HepG2 (cell line): Measurements from ENCODE around the gene ADGRV1. TPM values are rescaled to one million over a fixed set of nuclear protein-coding genes. Genes with fewer than 3 reads are reported as not detected.

Source experiments
- ATAC-seq: fragments of 200-7000 bp; cut with Tn5 transposase; 3 replicates; pipeline ENCODE4 v1.9.1; 2020; ENCODE audit warnings: mild to moderate bottlenecking, moderate library complexity
- BruUV-seq: library from RNA; stranded (reverse); fragments of 400-500 nt; replicated peaks from 2 replicates; lab custom pipeline; 2021; lab: Mats Ljungman, UMichigan
- CTCF ChIA-PET: fragments of 300-600 bp; formaldehyde crosslinking; extraction: SDS; loops from one replicate; lab custom pipeline; 2021; ENCODE audit warnings: low total read pairs, inconsistent platforms, low intra/inter-chr PET ratio; lab: Yijun Ruan, JAX
- POLR2A ChIA-PET: fragments of 350-600 bp; sonication (Branson Sonifier 250); formaldehyde crosslinking; loops from one replicate; lab custom pipeline; 2020; ENCODE audit warnings: antibody characterized with exemption, inconsistent platforms; lab: Yijun Ruan, JAX
- DNase-seq: peaks from one replicate; pipeline ENCODE4 v3.0.0-alpha.2; 2015; ENCODE audit warnings: low spot score
- FAIRE-seq: peaks from 3 replicates; lab custom pipeline; 2011; peaks lifted over from hg19 to GRCh38; lab: Jason Lieb, UNC
- H2AFZ ChIP-seq: one replicate; pipeline ENCODE4 v1.6.1; 2011; ENCODE audit warnings: low read length, inconsistent platforms
- H3K27ac ChIP-seq: fragments of 300-600 bp; 3 replicates; pipeline ENCODE4 v1.8.0; 2011; ENCODE audit warnings: mixed run types, mild to moderate bottlenecking, mixed read lengths, low read length, inconsistent platforms; ENCODE audit not compliant: insufficient read depth; ENCODE audit errors: extremely low read length
- H3K27me3 ChIP-seq, 2 experiments: fragments of 200-600 bp in 1 of 2; 2 replicates in 1 of 2; 3 replicates in 1 of 2; pipeline versions ENCODE4 v1.6.0 to v1.8.0; 2011; ENCODE audit warnings: low read length in 2 of 2, mild to moderate bottlenecking in 2 of 2, moderate library complexity in 2 of 2, inconsistent platforms in 1 of 2; ENCODE audit not compliant: insufficient read depth in 2 of 2, control insufficient read depth in 1 of 2
- H3K36me3 ChIP-seq, 2 experiments: fragments of 200-600 bp in 1 of 2; replicated peaks in 1 of 2; 2 replicates in 1 of 2; 3 replicates in 1 of 2; pipeline versions ENCODE4 v1.5.1 to v1.8.0; 2011; ENCODE audit warnings: low read length in 2 of 2, inconsistent platforms in 1 of 2; ENCODE audit not compliant: insufficient read depth in 2 of 2, control insufficient read depth in 1 of 2
- H3K4me1 ChIP-seq: 2 replicates; pipeline ENCODE4 v1.5.1; 2012; ENCODE audit warnings: low read length, inconsistent platforms; ENCODE audit not compliant: insufficient read depth
- H3K4me2 ChIP-seq: 2 replicates; pipeline ENCODE4 v1.6.0; 2011; ENCODE audit warnings: low read depth, low read length, inconsistent platforms
- H3K4me3 ChIP-seq, 3 experiments: fragments of 200-600 bp in 1 of 3; sonication (generic), shearing (Covaris generic) in 1 of 3; replicated peaks in 1 of 3; 2 replicates each; pipeline ENCODE4 v1.5.1; 2011 to 2016; ENCODE audit warnings: low read length in 3 of 3, inconsistent platforms in 2 of 3, low read depth in 2 of 3, mild to moderate bottlenecking in 2 of 3, control low read depth in 1 of 3, mixed read lengths in 1 of 3; ENCODE audit not compliant: insufficient read depth in 1 of 3
- H3K79me2 ChIP-seq: one replicate; pipeline ENCODE4 v1.6.1; 2011; ENCODE audit warnings: low read length, inconsistent platforms; ENCODE audit not compliant: insufficient read depth
- H3K9ac ChIP-seq: 2 replicates; pipeline ENCODE4 v1.6.0; 2011; ENCODE audit warnings: mild to moderate bottlenecking, low read depth, low read length, inconsistent platforms; ENCODE audit not compliant: insufficient read depth
- H3K9me3 ChIP-seq: 2 replicates; pipeline ENCODE4 v1.5.1; 2012; ENCODE audit warnings: mild to moderate bottlenecking, low read length
- H4K20me1 ChIP-seq: 2 replicates; pipeline ENCODE4 v1.6.0; 2011; ENCODE audit warnings: inconsistent platforms, mild to moderate bottlenecking, low read length, moderate library complexity; ENCODE audit not compliant: insufficient read depth
- CEBPB ChIP-seq: IDR thresholded peaks from 2 replicates; pipeline ENCODE4 v1.6.1; 2011; ENCODE audit warnings: low read depth, low read length, improper control_type of control experiment, borderline replicate concordance
- DNMT3B ChIP-seq: conservative IDR thresholded peaks from 2 replicates; pipeline ENCODE4 v1.6.1; 2016; ENCODE audit warnings: missing biosample characterization, control low read depth
- HMGXB4 ChIP-seq, 2 experiments: sonication (generic) in 1 of 2; formaldehyde crosslinking in 1 of 2; IDR thresholded peaks; 2 replicates each; pipeline versions ENCODE4 v1.4.0 to v1.6.1; 2018 to 2020; ENCODE audit warnings: missing genetic modification reagents in 2 of 2, borderline replicate concordance in 1 of 2, low read depth in 1 of 2, mild to moderate bottlenecking in 1 of 2, missing biosample characterization in 1 of 2
- PITX1 ChIP-seq: sonication (generic); formaldehyde crosslinking; IDR thresholded peaks from 2 replicates; pipeline ENCODE4 v1.5.1; 2020; ENCODE audit warnings: mild to moderate bottlenecking, missing genetic modification reagents
- SIX4 ChIP-seq: sonication (generic); formaldehyde crosslinking; IDR thresholded peaks from 2 replicates; pipeline ENCODE4 v1.4.0; 2020; ENCODE audit warnings: missing genetic modification reagents
- ZNF205 ChIP-seq: IDR thresholded peaks from 2 replicates; pipeline ENCODE4 v1.6.1; 2018; ENCODE audit warnings: missing biosample characterization, missing genetic modification reagents
- ZNF251 ChIP-seq: sonication (generic); formaldehyde crosslinking; IDR thresholded peaks from 2 replicates; pipeline ENCODE4 v1.9.0; 2021; ENCODE audit warnings: mild to moderate bottlenecking, missing genetic modification reagents
- ZNF280B ChIP-seq: sonication (generic); formaldehyde crosslinking; IDR thresholded peaks from 2 replicates; pipeline ENCODE4 v1.5.0; 2020; ENCODE audit warnings: missing genetic modification reagents, mild to moderate bottlenecking, borderline replicate concordance
- ZZZ3 ChIP-seq: sonication (generic); formaldehyde crosslinking; IDR thresholded peaks from 2 replicates; pipeline ENCODE4 v1.4.0; 2020; ENCODE audit warnings: missing genetic modification reagents, mild to moderate bottlenecking, borderline replicate concordance
- WGBS: methylation state at CpG from one replicate; pipeline ENCODE4 v1.1.6; 2017; ENCODE audit warnings: low lambda C conversion rate; 5-methylcytosine and 5-hydroxymethylcytosine counted together
- in situ Hi-C: cut with HindIII; loops from 2 replicates; pipeline ENCODE4 v1.10.0; 2017; ENCODE audit warnings: low pct_unique_long_range_greater_than_20kb; ENCODE audit not compliant: extremely low pct_ligation_motif_present
- intact Hi-C: fragments of 100-400 bp; cut with micrococcal nuclease; formaldehyde crosslinking; loops from one replicate; pipeline ENCODE4 v1.10.0; 2022; ENCODE audit not compliant: unreplicated experiment
- polyA plus RNA-seq, 8 experiments: library from polyadenylated mRNA; depleted of rRNA in 3 of 8; stranded (reverse) in 7 of 8; unstranded in 1 of 8; fragments of >200 nt; fragmentation: Illumina TruSeq in 4 of 8; extraction: Trizol in 4 of 8; gene quantifications; 2 replicates each; pipeline versions ENCODE4 v1.2.1 to v1.2.3, GENCODE V29; 2011 to 2016; ENCODE audit warnings: low read depth in 4 of 8, missing spikeins in 1 of 8, mixed read lengths in 1 of 8; ENCODE audit not compliant: insufficient read depth in 1 of 8
- total RNA-seq, 5 experiments: library from RNA; depleted of rRNA; stranded (reverse); fragments of >200 nt; fragmentation: Illumina TruSeq; extraction: Trizol; gene quantifications; 2 replicates each; pipeline ENCODE4 v1.2.3, GENCODE V29; 2016; ENCODE audit warnings: low read depth in 1 of 5

ADGRV1 gene
- total and polyA plus RNA-seq, 2 of the 13 experiments (the other 11 are each of a cell fraction or from before 2014, with no cell fraction given): 1.7 to 3.9 TPM

GRCh38 chr5:90550963-90551362 is 7.6 kb upstream of the ADGRV1 start:
- Histone ChIP-seq H3K27ac (no peak overlapping the region), H3K4me3 (no peak overlapping the region), H2AFZ (no peak overlapping the region), H3K4me1 (peaks cover 8% of the 10 kb centered on the region), H3K9ac (no peak overlapping the region), H3K9me3 (no peaks in the 10 kb centered on the region), H4K20me1 (no peaks in the 10 kb centered on the region), H3K79me2 (no peaks in the 10 kb centered on the region), H3K4me2 (no peak overlapping the region), H3K36me3 (no peaks in the 10 kb centered on the region), H3K27me3 (0 out of 5 replicates have a peak, but pooled peaks cover 0 to 2% of the 10 kb centered on the region in 2 experiments)
- ChIA-PET CTCF (no interaction called here), POLR2A (no interaction called here)
- no TSS peak for BruUV-seq
- TF ChIP-seq ZNF205 (CRISPR knock-in tag): no peak
- no peak for TF ChIP-seq SIX4 (CRISPR knock-in tag)
- no peak for TF ChIP-seq ZNF280B (CRISPR knock-in tag)
- TF ChIP-seq PITX1 (CRISPR knock-in tag): no peak
- TF ChIP-seq DNMT3B (CRISPR knock-in tag): no peak
- TF ChIP-seq HMGXB4 (CRISPR knock-in tag; IDR thresholded peaks at IDR 0.05; ENCODE audit: borderline replicate concordance in 1 of 2, low read depth in 1 of 2): no peak
- peak; percentile 33; the same call in 1 of the 2 replicates for TF ChIP-seq CEBPB
- no peak for TF ChIP-seq ZZZ3 (CRISPR knock-in tag)
- TF ChIP-seq ZNF251: no peak
- no peak for DNase-seq
- intact Hi-C loops: no loop called here
- no peak for ATAC-seq
- WGBS: 21% methylated on average over 3 of the region's 3 CpGs
- in situ Hi-C loops: no loop called here
- no peak for FAIRE-seq
